Keratinocyte (primary cell): ENCODE data around the gene PRSS23. TPM values are rescaled to one million over a fixed set of nuclear protein-coding genes. Genes with fewer than 3 reads are reported as not detected.

Source experiments
- DNase-seq: peaks from one replicate; pipeline ENCODE4 v3.0.0-alpha.2; 2011; ENCODE audit warnings: low read depth, missing footprints, low spot score
- FAIRE-seq: peaks from 2 replicates; lab custom pipeline; 2011; peaks lifted over from hg19 to GRCh38; lab: Jason Lieb, UNC
- H2AFZ ChIP-seq: 2 replicates; pipeline ENCODE4 v1.6.0; 2012; ENCODE audit warnings: low read length, control low read depth, inconsistent platforms; ENCODE audit not compliant: control insufficient read depth
- H3K27ac ChIP-seq: 2 replicates; pipeline ENCODE4 v1.5.1; 2011; ENCODE audit warnings: low read length; ENCODE audit not compliant: control insufficient read depth, insufficient read depth
- H3K27me3 ChIP-seq: 3 replicates; pipeline ENCODE4 v1.6.0; 2011; ENCODE audit warnings: low read length; ENCODE audit not compliant: control insufficient read depth, insufficient read depth; ENCODE audit errors: extremely low read depth
- H3K36me3 ChIP-seq, 2 experiments: 2 replicates in 1 of 2; 3 replicates in 1 of 2; pipeline ENCODE4 v1.5.1; 2011; ENCODE audit warnings: low read length in 2 of 2, mild to moderate bottlenecking in 1 of 2; ENCODE audit not compliant: control insufficient read depth in 2 of 2, insufficient read depth in 2 of 2; ENCODE audit errors: extremely low read depth in 1 of 2
- H3K4me1 ChIP-seq: 3 replicates; pipeline ENCODE4 v1.5.1; 2011; ENCODE audit warnings: low read length; ENCODE audit not compliant: control insufficient read depth, insufficient read depth; ENCODE audit errors: extremely low read depth
- H3K4me2 ChIP-seq: 3 replicates; pipeline ENCODE4 v1.6.0; 2011; ENCODE audit warnings: low read depth, low read length; ENCODE audit not compliant: control insufficient read depth, insufficient read depth; ENCODE audit errors: extremely low read depth
- H3K4me3 ChIP-seq, 3 experiments: fragments of 200-600 bp in 1 of 3; sonication (generic) in 1 of 3; 2 replicates in 2 of 3; 3 replicates in 1 of 3; pipeline ENCODE4 v1.5.1; 2011 to 2016; ENCODE audit warnings: low read length in 3 of 3, mild to moderate bottlenecking in 3 of 3, control low read depth in 2 of 3, inconsistent platforms in 1 of 3, low read depth in 1 of 3, mixed read lengths in 1 of 3, mixed run types in 1 of 3, moderate library complexity in 1 of 3; ENCODE audit not compliant: control insufficient read depth in 2 of 3, insufficient read depth in 2 of 3; ENCODE audit errors: extremely low read depth in 1 of 3
- H3K79me2 ChIP-seq: 2 replicates; pipeline ENCODE4 v1.6.0; 2012; ENCODE audit warnings: low read length; ENCODE audit not compliant: control insufficient read depth, insufficient read depth
- H3K9ac ChIP-seq: 3 replicates; pipeline ENCODE4 v1.6.0; 2011; ENCODE audit warnings: low read length; ENCODE audit not compliant: control insufficient read depth, insufficient read depth; ENCODE audit errors: extremely low read depth
- H3K9me1 ChIP-seq: 3 replicates; pipeline ENCODE4 v1.6.0; 2011; ENCODE audit warnings: low read length; ENCODE audit not compliant: control insufficient read depth, insufficient read depth; ENCODE audit errors: extremely low read depth
- H3K9me3 ChIP-seq: 2 replicates; pipeline ENCODE4 v1.5.1; 2012; ENCODE audit warnings: low read depth, low read length; ENCODE audit not compliant: control insufficient read depth
- H4K20me1 ChIP-seq: 3 replicates; pipeline ENCODE4 v1.6.0; 2011; ENCODE audit warnings: low read length; ENCODE audit not compliant: control insufficient read depth, insufficient read depth; ENCODE audit errors: extremely low read depth
- EZH2 ChIP-seq: IDR thresholded peaks from one replicate; pipeline ENCODE4 v1.6.1; 2012; ENCODE audit warnings: inconsistent platforms, mild to moderate bottlenecking, low read length, moderate library complexity
- dilution Hi-C: fragments of 300-500 bp; cut with MboI; formaldehyde crosslinking; loops from one replicate; pipeline ENCODE4 v1.7.0; 2020; ENCODE audit warnings: low sequenced_read_pairs; ENCODE audit not compliant: extremely low pct_ligation_motif_present
- polyA plus RNA-seq, 5 experiments: library from polyadenylated mRNA; depleted of rRNA in 3 of 5; stranded (reverse) in 3 of 5; stranded (forward) in 1 of 5; unstranded in 1 of 5; fragments of >200 nt; gene quantifications; 1 replicate in 1 of 5; 2 replicates in 3 of 5; 3 replicates in 1 of 5; pipeline versions ENCODE4 v1.2.1 to v1.2.3, GENCODE V29; 2011 to 2012; ENCODE audit warnings: missing spikeins in 2 of 5, low read depth in 1 of 5, low replicate concordance in 1 of 5
- TF ChIP-seq, protein P1 (sequence below), 3 experiments: IDR thresholded peaks in 1 of 3; conservative IDR thresholded peaks in 1 of 3; optimal IDR thresholded peaks in 1 of 3; 2 replicates in 2 of 3; 3 replicates in 1 of 3; pipeline versions ENCODE3 to v1.5.1; 2011; ENCODE audit warnings: low read length in 3 of 3, mild to moderate bottlenecking in 3 of 3, moderate library complexity in 2 of 3, control low read depth in 1 of 3, inconsistent platforms in 1 of 3; ENCODE audit not compliant: insufficient read depth in 2 of 3; ENCODE audit errors: extremely low read depth in 1 of 3

Gene PRSS23
- polyA plus RNA-seq, 1 donor (not counting 4 experiments of a cell fraction or from before 2014, with no cell fraction given): 143 TPM

DNA sequence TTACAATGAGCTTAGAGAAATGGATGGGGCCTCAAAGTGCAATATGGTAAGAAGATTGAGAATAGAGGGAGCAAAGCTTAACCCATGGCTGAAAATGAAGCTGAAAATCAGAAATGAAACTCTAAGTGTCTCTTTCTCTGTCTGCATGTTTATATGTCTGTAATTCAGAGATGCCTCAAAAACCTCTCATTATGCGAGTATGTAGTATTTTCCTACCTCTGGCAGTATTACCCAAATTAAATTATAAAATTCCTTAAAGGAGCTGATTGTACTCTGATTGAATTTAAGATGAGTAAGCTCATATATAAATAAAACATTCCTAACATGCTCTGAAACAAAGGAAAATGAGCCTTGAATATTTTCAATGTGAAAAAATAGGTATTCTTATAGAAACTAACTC lies 39.8 kb upstream of the PRSS23 start:
- FAIRE-seq (no peak), DNase-seq (no peak)
- no peak overlapping the region for H3K4me2 ChIP-seq
- H3K4me3 ChIP-seq: no peak overlapping the region
- no peak overlapping the region for H3K27ac ChIP-seq
- H3K36me3 ChIP-seq: no peaks in the 10 kb centered on the region
- H3K9ac ChIP-seq: no peak overlapping the region
- no peaks in the 10 kb centered on the region for H3K9me1 ChIP-seq
- no peaks in the 10 kb centered on the region for H3K79me2 ChIP-seq
- H2AFZ ChIP-seq: no peak overlapping the region
- no peaks in the 10 kb centered on the region for H3K27me3 ChIP-seq
- dilution Hi-C loops: no loop called here
- H3K4me1 ChIP-seq: no peaks in the 10 kb centered on the region
- H4K20me1 ChIP-seq: no peaks in the 10 kb centered on the region
- H3K9me3 ChIP-seq: no peaks in the 10 kb centered on the region
- TF ChIP-seq, protein P1, sequence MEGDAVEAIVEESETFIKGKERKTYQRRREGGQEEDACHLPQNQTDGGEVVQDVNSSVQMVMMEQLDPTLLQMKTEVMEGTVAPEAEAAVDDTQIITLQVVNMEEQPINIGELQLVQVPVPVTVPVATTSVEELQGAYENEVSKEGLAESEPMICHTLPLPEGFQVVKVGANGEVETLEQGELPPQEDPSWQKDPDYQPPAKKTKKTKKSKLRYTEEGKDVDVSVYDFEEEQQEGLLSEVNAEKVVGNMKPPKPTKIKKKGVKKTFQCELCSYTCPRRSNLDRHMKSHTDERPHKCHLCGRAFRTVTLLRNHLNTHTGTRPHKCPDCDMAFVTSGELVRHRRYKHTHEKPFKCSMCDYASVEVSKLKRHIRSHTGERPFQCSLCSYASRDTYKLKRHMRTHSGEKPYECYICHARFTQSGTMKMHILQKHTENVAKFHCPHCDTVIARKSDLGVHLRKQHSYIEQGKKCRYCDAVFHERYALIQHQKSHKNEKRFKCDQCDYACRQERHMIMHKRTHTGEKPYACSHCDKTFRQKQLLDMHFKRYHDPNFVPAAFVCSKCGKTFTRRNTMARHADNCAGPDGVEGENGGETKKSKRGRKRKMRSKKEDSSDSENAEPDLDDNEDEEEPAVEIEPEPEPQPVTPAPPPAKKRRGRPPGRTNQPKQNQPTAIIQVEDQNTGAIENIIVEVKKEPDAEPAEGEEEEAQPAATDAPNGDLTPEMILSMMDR (optimal IDR thresholded peaks at IDR 0.05 in 1 of 3, IDR thresholded peaks at IDR 0.05 in 1 of 3, conservative IDR thresholded peaks at IDR 0.05 in 1 of 3; ENCODE audit: extremely low read depth in 1 of 3, insufficient read depth in 2 of 3, low read length in 3 of 3): no peak

DNA sequence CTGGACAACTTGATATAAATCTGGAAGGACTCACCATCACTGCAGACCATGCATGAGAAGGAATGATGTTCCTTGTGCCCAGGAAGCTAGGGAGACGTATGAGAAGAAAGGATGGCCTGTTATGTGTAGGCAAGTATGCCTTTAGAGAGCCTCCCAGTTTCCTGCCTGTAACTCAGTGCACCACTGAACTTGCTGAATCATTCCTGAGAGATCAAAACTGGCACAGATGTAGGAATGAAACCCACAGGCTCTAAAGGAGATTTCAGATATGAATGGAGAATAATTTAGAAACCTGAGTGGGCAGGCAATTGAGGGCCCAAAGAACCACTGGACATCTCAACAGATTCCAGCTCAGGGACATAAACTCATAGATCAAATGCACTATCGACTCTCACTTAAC lies 38.4 kb upstream of the PRSS23 start:
- Histone ChIP-seq H3K9me3 (no peaks in the 10 kb centered on the region), H2AFZ (no peak overlapping the region), H3K27ac (no peak overlapping the region), H3K79me2 (no peaks in the 10 kb centered on the region), H3K9me1 (no peaks in the 10 kb centered on the region), H3K36me3 (no peaks in the 10 kb centered on the region), H3K4me2 (no peak overlapping the region), H4K20me1 (no peaks in the 10 kb centered on the region), H3K9ac (no peak overlapping the region), H3K27me3 (no peaks in the 10 kb centered on the region), H3K4me1 (no peaks in the 10 kb centered on the region), H3K4me3 (no peak overlapping the region)
- peak; percentile 63 for FAIRE-seq
- TF ChIP-seq, protein P1 (optimal IDR thresholded peaks at IDR 0.05 in 1 of 3, IDR thresholded peaks at IDR 0.05 in 1 of 3, conservative IDR thresholded peaks at IDR 0.05 in 1 of 3; ENCODE audit: extremely low read depth in 1 of 3, insufficient read depth in 2 of 3, low read length in 3 of 3): no peak
- TF ChIP-seq EZH2: no peak
- DNase-seq: no peak
- dilution Hi-C loops: no loop called here
